ENCODE measurements around the gene GPR108. TPM values are rescaled to one million over a fixed set of nuclear protein-coding genes. Genes with fewer than 3 reads are reported as not detected.

Gene GPR108
- polyA plus RNA-seq, 1 of the 3 experiments (the other 2 are of a cell fraction), result 54.2 TPM

DNA sequence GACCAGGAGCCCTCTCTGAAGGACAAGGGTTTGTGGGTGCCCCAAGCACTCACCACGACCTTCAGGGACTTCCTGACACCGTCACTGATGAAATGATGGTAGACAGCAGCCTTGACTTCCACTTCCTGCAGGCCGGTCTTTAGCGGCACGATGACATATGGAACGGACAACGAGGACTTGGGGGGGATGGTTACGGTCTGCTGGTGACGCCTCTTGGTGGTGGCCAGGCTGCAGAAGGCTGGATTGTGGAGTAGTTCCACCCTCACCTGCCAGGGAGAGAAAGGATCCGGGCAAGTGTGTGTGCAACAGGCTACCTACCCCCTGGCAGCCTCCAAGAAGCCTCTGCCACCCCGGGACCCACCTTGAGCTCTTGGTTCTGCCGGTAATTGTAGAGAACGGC lies 40.1 kb downstream of the GPR108 start:
- no peak for TF ChIP-seq GABPA (IDR thresholded peaks at IDR 0.05; ENCODE audit: low read depth)
- TF ChIP-seq, protein P1, sequence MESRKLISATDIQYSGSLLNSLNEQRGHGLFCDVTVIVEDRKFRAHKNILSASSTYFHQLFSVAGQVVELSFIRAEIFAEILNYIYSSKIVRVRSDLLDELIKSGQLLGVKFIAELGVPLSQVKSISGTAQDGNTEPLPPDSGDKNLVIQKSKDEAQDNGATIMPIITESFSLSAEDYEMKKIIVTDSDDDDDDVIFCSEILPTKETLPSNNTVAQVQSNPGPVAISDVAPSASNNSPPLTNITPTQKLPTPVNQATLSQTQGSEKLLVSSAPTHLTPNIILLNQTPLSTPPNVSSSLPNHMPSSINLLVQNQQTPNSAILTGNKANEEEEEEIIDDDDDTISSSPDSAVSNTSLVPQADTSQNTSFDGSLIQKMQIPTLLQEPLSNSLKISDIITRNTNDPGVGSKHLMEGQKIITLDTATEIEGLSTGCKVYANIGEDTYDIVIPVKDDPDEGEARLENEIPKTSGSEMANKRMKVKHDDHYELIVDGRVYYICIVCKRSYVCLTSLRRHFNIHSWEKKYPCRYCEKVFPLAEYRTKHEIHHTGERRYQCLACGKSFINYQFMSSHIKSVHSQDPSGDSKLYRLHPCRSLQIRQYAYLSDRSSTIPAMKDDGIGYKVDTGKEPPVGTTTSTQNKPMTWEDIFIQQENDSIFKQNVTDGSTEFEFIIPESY (IDR thresholded peaks at IDR 0.05; ENCODE audit: borderline replicate concordance, low read depth), result no peak
- TF ChIP-seq EZH2phosphoT487 (IDR thresholded peaks at IDR 0.05; ENCODE audit: borderline replicate concordance, low read depth), result no peak
- TF ChIP-seq, protein P2, sequence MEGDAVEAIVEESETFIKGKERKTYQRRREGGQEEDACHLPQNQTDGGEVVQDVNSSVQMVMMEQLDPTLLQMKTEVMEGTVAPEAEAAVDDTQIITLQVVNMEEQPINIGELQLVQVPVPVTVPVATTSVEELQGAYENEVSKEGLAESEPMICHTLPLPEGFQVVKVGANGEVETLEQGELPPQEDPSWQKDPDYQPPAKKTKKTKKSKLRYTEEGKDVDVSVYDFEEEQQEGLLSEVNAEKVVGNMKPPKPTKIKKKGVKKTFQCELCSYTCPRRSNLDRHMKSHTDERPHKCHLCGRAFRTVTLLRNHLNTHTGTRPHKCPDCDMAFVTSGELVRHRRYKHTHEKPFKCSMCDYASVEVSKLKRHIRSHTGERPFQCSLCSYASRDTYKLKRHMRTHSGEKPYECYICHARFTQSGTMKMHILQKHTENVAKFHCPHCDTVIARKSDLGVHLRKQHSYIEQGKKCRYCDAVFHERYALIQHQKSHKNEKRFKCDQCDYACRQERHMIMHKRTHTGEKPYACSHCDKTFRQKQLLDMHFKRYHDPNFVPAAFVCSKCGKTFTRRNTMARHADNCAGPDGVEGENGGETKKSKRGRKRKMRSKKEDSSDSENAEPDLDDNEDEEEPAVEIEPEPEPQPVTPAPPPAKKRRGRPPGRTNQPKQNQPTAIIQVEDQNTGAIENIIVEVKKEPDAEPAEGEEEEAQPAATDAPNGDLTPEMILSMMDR (IDR thresholded peaks at IDR 0.05), result no peak
- TF ChIP-seq SIN3A (IDR thresholded peaks at IDR 0.05; ENCODE audit: borderline replicate concordance, low read depth, low read length), result no peak
- TF ChIP-seq, protein P3, sequence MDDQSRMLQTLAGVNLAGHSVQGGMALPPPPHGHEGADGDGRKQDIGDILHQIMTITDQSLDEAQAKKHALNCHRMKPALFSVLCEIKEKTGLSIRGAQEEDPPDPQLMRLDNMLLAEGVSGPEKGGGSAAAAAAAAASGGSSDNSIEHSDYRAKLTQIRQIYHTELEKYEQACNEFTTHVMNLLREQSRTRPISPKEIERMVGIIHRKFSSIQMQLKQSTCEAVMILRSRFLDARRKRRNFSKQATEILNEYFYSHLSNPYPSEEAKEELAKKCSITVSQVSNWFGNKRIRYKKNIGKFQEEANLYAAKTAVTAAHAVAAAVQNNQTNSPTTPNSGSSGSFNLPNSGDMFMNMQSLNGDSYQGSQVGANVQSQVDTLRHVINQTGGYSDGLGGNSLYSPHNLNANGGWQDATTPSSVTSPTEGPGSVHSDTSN (IDR thresholded peaks at IDR 0.05), result no peak
- TF ChIP-seq MEF2A (IDR thresholded peaks at IDR 0.05; ENCODE audit: borderline replicate concordance, low read depth), result no peak
- TF ChIP-seq ELF1 (IDR thresholded peaks at IDR 0.05), result no peak
- no peak for TF ChIP-seq FOXM1 (IDR thresholded peaks at IDR 0.05; ENCODE audit: low read depth)
- no peak for TF ChIP-seq CHD2 (IDR thresholded peaks at IDR 0.05; ENCODE audit: low read length, partially characterized antibody)
- TF ChIP-seq, protein P4, sequence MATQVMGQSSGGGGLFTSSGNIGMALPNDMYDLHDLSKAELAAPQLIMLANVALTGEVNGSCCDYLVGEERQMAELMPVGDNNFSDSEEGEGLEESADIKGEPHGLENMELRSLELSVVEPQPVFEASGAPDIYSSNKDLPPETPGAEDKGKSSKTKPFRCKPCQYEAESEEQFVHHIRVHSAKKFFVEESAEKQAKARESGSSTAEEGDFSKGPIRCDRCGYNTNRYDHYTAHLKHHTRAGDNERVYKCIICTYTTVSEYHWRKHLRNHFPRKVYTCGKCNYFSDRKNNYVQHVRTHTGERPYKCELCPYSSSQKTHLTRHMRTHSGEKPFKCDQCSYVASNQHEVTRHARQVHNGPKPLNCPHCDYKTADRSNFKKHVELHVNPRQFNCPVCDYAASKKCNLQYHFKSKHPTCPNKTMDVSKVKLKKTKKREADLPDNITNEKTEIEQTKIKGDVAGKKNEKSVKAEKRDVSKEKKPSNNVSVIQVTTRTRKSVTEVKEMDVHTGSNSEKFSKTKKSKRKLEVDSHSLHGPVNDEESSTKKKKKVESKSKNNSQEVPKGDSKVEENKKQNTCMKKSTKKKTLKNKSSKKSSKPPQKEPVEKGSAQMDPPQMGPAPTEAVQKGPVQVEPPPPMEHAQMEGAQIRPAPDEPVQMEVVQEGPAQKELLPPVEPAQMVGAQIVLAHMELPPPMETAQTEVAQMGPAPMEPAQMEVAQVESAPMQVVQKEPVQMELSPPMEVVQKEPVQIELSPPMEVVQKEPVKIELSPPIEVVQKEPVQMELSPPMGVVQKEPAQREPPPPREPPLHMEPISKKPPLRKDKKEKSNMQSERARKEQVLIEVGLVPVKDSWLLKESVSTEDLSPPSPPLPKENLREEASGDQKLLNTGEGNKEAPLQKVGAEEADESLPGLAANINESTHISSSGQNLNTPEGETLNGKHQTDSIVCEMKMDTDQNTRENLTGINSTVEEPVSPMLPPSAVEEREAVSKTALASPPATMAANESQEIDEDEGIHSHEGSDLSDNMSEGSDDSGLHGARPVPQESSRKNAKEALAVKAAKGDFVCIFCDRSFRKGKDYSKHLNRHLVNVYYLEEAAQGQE (IDR thresholded peaks at IDR 0.05; ENCODE audit: low read depth, low read length), result no peak
- TF ChIP-seq MXI1 (IDR thresholded peaks at IDR 0.05; ENCODE audit: low read depth, low read length), result no peak
- no peak for TF ChIP-seq TEAD4 (IDR thresholded peaks at IDR 0.05; ENCODE audit: borderline replicate concordance, insufficient read depth)
- no peak overlapping the region for H3K4me2 ChIP-seq
- H2AFZ ChIP-seq (ENCODE audit: low read depth), result no peak overlapping the region
- H3K9ac ChIP-seq, result no peak overlapping the region
- WGBS (ENCODE audit: low lambda C conversion rate), result 73% methylated on average over 9 of the region's 13 CpGs
- no peak overlapping the region for H3K4me3 ChIP-seq (ENCODE audit: low read depth in 2 of 2, low read length in 1 of 2)
- no peaks in the 10 kb centered on the region for H3F3A ChIP-seq (replicated peaks; ENCODE audit: insufficient read depth)
- DNase-seq, result no peak
- CTCF ChIA-PET, result no interaction called here
- H3K27ac ChIP-seq (ENCODE audit: low read depth in 2 of 2, low read length in 1 of 2), result no peak overlapping the region
- no peaks in the 10 kb centered on the region for H3K9me3 ChIP-seq
- no peaks in the 10 kb centered on the region for H4K20me1 ChIP-seq (ENCODE audit: insufficient read depth)
- H3K27me3 ChIP-seq (ENCODE audit: insufficient read depth), result no peaks in the 10 kb centered on the region
- no peaks in the 10 kb centered on the region for H3K36me3 ChIP-seq (replicated peaks in 1 of 2; ENCODE audit: control insufficient read depth in 1 of 2, insufficient read depth in 2 of 2, low read length in 1 of 2)
- POLR2A ChIA-PET, result no interaction called here
- no peaks in the 10 kb centered on the region for H3K79me2 ChIP-seq (ENCODE audit: insufficient read depth)
- H3K9me2 ChIP-seq, result no peaks in the 10 kb centered on the region
- no peaks in the 10 kb centered on the region for H3K4me1 ChIP-seq (ENCODE audit: control insufficient read depth in 1 of 2, insufficient read depth in 2 of 2, low read depth in 1 of 2, low read length in 1 of 2)

Measured in SK-N-SH (cell line).